ENCODE results near the gene TRIM77. TPM values are rescaled to one million over a fixed set of nuclear protein-coding genes. Genes with fewer than 3 reads are reported as not detected.
"Not testable (repeated sequence)": the region's sequence is repeated elsewhere in the genome, so short reads cannot be mapped to it uniquely, and the experiment has no call there.

TRIM77 gene
- total RNA-seq, 2 experiments from 2014 or later: not detected

DNA sequence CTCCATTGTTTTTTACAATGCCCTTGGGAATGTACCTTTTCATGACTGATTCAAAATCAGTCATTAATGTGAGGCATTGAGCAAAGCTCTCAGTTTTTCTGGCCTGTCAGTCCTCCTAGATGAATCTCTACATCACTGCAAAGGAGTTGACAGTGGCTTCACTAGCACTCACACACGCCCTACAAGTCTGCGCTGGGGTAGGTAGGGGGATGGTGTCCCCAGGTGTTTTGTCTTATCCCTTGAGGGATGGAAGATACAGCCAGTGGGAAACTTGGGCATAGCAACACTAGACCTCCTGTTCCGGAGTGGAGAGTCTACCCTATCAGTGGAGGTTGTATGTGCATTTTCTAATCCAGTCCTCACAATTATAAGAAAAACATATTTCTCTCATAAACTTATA is 27.0 kb downstream of the TRIM77 start:
- DNase-seq: no peak
- H3K36me3 Mint-ChIP-seq: no peaks in the 10 kb centered on the region
- no peaks in the 10 kb centered on the region for H3K27me3 Mint-ChIP-seq
- intact Hi-C loops (cut with micrococcal nuclease): no loop called here
- no peak overlapping the region for H3K4me3 Mint-ChIP-seq
- POLR2A ChIA-PET: no interaction called here
- H3K4me1 Mint-ChIP-seq (ENCODE audit: low read depth): no peaks in the 10 kb centered on the region
- CTCF ChIA-PET: no interaction called here
- H3K9me3 Mint-ChIP-seq: no peaks in the 10 kb centered on the region
- no peak overlapping the region for H3K27ac Mint-ChIP-seq

DNA sequence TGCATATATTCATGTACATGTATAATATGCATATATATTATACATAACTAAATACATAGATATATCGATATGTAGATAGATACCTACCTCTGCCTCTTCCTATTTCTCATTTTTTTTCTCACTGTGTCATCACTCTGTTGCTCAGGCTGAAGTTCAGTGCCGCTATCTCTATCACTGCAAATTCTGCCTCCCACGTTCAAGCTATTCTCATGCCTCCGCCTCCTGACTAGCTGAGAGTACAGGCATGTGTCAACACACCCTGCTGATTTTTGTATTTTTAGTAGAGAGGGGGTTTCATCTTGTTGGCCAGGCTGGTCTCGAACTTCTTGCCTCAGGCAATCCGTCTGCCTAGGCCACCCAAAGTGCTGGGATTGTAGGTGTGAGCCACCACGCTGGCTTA is 31.3 kb downstream of the TRIM77 start:
- H3K9me3 Mint-ChIP-seq; H3K4me3 Mint-ChIP-seq; H3K27ac Mint-ChIP-seq; DNase-seq; H3K27me3 Mint-ChIP-seq; CTCF ChIA-PET; H3K4me1 Mint-ChIP-seq (ENCODE audit: low read depth); POLR2A ChIA-PET; H3K36me3 Mint-ChIP-seq; intact Hi-C loops (cut with micrococcal nuclease): not testable (repeated sequence)

DNA sequence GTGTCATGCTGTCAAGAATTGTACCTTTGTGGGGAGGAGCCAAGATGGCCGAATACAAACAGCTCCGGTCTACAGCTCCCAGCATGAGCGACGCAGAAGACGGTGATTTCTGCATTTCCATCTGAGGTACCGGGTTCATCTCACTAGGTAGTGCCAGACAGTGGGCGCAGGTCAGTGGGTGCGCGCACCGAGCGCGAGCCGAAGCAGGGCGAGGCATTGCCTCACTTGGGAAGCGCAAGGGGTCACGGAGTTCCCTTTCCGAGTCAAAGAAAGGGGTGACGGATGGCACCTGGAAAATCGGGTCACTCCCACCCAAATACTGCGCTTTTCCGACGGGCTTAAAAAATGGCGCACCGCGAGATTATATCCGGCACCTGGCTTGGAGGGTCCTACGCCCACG is 34.1 kb downstream of the TRIM77 start:
- H3K4me3 Mint-ChIP-seq; CTCF ChIA-PET; H3K27ac Mint-ChIP-seq; intact Hi-C loops (cut with micrococcal nuclease); H3K27me3 Mint-ChIP-seq; POLR2A ChIA-PET; H3K9me3 Mint-ChIP-seq; DNase-seq; H3K36me3 Mint-ChIP-seq; H3K4me1 Mint-ChIP-seq (ENCODE audit: low read depth): not testable (repeated sequence)

DNA sequence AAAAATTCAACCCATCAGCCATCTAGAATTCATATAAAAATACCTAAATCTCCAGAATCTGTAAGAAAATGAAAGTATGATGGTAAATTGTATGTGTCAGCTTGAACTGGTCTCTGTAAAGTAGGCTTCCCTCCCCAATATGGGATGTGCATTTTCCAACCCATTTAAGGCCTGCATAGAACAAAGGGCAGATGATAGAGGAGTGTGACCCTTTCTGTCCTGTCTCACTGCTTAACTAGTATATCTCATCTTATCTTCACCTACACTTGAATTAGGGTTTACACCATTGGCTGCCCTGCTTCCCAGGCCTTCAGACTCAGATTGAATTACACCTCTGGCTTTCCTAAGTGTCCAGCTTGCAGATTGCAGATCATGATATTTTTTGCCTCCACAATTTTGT is 40.7 kb downstream of the TRIM77 start:
- H3K9me3 Mint-ChIP-seq; CTCF ChIA-PET; POLR2A ChIA-PET; H3K4me3 Mint-ChIP-seq; H3K27me3 Mint-ChIP-seq; H3K36me3 Mint-ChIP-seq; H3K27ac Mint-ChIP-seq; DNase-seq; H3K4me1 Mint-ChIP-seq (ENCODE audit: low read depth); intact Hi-C loops (cut with micrococcal nuclease): not testable (repeated sequence)

Other genes with a start within 250 kb of the TRIM77 start
- gene NOX4, start 218.9 kb upstream of the TRIM77 start, total RNA-seq: not detected
- not detected for gene TRIM49, start 98.3 kb downstream of the TRIM77 start, total RNA-seq
- not detected for gene TRIM64B, start 168.2 kb downstream of the TRIM77 start, total RNA-seq
- gene TRIM49D1, start 211.9 kb downstream of the TRIM77 start, total RNA-seq: not detected
- not detected for gene TRIM49D2, start 213.8 kb downstream of the TRIM77 start, total RNA-seq

All from activated CD4-positive, alpha-beta memory T cell treated with anti-CD3 and anti-CD28 coated beads for 36 hours (primary cell).